Heart left ventricle (tissue), 13 donors: ENCODE results near the gene FAM53B.

Experiments used
- POLR2A ChIP-seq, 2 donors: fragments of 450-650 bp; IDR thresholded peaks; one replicate each; pipeline ENCODE4 v1.6.1; 2017; ENCODE audit warnings: antibody characterized with exemption in 2 of 2, mild to moderate bottlenecking in 2 of 2, moderate library complexity in 2 of 2
- TF ChIP-seq, protein P1 (sequence below), 12 donors: fragments of 200-600 bp; sonication (generic) in 4 of 12; IDR thresholded peaks; one replicate each; pipeline versions ENCODE4 v1.5.0 to v1.8.0; 2018 to 2022; ENCODE audit warnings: antibody characterized with exemption in 12 of 12, mild to moderate bottlenecking in 5 of 12
- donor health status: ischemic (EF 13 %, LVEDD 7.1; RV severe dilation, severe dysfunction).
- donor health status: DM: no; HTN: yes; CAD: no.
- donor health status: DM: no; HTN: no; CAD: no.
- donor health status: ischemic (EF 25% LVEDD 6.9; RV normal size, moderate dysfunction).
- donor health status: ischemic (EF 25% LVEDD 5.7; RV mildly dilated, moderate dysfunction).
- donor health status: ischemic (EF 35%, LVEDD 5.7; RV mildly dilated, moderate dysfunction).
- donor health status: nonischemic (EF 11% LVEDD 7.7; RV severe dilation, severe dysfunction).
- donor health status: DM: yes; HTN: yes; CAD: no.
- donor health status: PGD.
- donor health status: ischemic (EF 29% LVEDD 5.4; RV normal size, mild dysfunction).
- donor health status: nonischemic (EF 23%, LVEDD 6.1; RV moderate dilation, normal function).

DNA sequence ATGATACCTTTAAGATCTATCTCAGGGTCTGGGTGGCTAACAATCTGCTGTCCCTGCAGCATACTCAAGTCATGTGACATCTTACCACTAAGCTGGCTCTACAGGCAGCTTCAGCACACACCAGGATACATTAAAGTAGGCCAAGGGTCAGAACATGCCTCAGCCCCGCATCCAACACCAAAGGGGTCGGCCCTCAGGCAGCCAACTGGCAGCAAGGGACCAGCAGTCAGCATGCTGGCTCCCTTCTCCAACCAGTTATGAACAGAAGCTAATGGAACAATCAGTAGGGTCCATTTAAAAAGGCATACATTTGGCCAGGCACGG, 37.1 kb downstream of the FAM53B start:
- TF ChIP-seq, protein P1, sequence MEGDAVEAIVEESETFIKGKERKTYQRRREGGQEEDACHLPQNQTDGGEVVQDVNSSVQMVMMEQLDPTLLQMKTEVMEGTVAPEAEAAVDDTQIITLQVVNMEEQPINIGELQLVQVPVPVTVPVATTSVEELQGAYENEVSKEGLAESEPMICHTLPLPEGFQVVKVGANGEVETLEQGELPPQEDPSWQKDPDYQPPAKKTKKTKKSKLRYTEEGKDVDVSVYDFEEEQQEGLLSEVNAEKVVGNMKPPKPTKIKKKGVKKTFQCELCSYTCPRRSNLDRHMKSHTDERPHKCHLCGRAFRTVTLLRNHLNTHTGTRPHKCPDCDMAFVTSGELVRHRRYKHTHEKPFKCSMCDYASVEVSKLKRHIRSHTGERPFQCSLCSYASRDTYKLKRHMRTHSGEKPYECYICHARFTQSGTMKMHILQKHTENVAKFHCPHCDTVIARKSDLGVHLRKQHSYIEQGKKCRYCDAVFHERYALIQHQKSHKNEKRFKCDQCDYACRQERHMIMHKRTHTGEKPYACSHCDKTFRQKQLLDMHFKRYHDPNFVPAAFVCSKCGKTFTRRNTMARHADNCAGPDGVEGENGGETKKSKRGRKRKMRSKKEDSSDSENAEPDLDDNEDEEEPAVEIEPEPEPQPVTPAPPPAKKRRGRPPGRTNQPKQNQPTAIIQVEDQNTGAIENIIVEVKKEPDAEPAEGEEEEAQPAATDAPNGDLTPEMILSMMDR (IDR thresholded peaks at IDR 0.05), result no peak
- TF ChIP-seq POLR2A (IDR thresholded peaks at IDR 0.05), result no peak
